ENCODE data around the gene MLX. TPM values are rescaled to one million over a fixed set of nuclear protein-coding genes. Genes with fewer than 3 reads are reported as not detected.
"Not testable (repeated sequence)": the region's sequence is repeated elsewhere in the genome, so short reads cannot be mapped to it uniquely, and the experiment has no call there.

MLX gene
- total and polyA plus RNA-seq, 2 of the 8 experiments (the other 6 are each of a cell fraction or from before 2014, with no cell fraction given) = 27.0 to 27.5 TPM

- TF ChIP-seq NRF1 (IDR thresholded peaks at IDR 0.05; ENCODE audit: low read depth, low read length) (no peak), RFX5 (IDR thresholded peaks at IDR 0.05; ENCODE audit: borderline replicate concordance, low read depth, low read length) (no peak), SP2 (IDR thresholded peaks at IDR 0.05; ENCODE audit: low read length) (no peak), CTBP2 (IDR thresholded peaks at IDR 0.05; ENCODE audit: borderline replicate concordance, insufficient read depth, insufficient read length, low read length) (no peak), SUZ12 (IDR thresholded peaks at IDR 0.05; ENCODE audit: low read length) (no peak), TAF1 (IDR thresholded peaks at IDR 0.05; ENCODE audit: low read depth, low read length) (no peak), BRCA1 (IDR thresholded peaks at IDR 0.05; ENCODE audit: low read depth, low read length) (no peak), JUND (IDR thresholded peaks at IDR 0.05; ENCODE audit: low read length) (no peak), YY1 (IDR thresholded peaks at IDR 0.05; ENCODE audit: low read depth, low read length) (no peak), USF2 (IDR thresholded peaks at IDR 0.05; ENCODE audit: low read length) (no peak)
Measured at GRCh38 chr17:42548993-42549755, 17.7 kb upstream of the MLX start (continued).

- peak within 1 kb of the TSS in 3 of 4 experiments; percentile 61 to 84 (median 74); a peak in 5 of 8 replicates for H3K4me3 ChIP-seq (ENCODE audit: extremely low read depth in 1 of 4, insufficient read depth in 2 of 4, low read depth in 3 of 4, low read length in 4 of 4)
- CTCF ChIA-PET (ENCODE audit: partially characterized antibody) = interaction anchor here (0.8 to 3.1 kb wide), 5 partner anchors 12 to 126 kb away, joined by 3 to 15 read pairs (median 7); partner anchors contain the start of genes MLX and PSMC3IP
Measured at GRCh38 chr17:42552736-42553135, 14.2 kb upstream of the MLX start, which contains the start of gene HSD17B1. HSD17B1 (plus strand) TSS chr17:42552923; CDS start chr17:42552934, 11 bp downstream.

More at GRCh38 chr17:42552736-42553135, 14.2 kb upstream of the MLX start, which contains the start of gene HSD17B1:
- not testable (repeated sequence) for H3K56ac ChIP-seq (replicated peaks; ENCODE audit: insufficient read length, low read depth, low read length); H4K20me1 ChIP-seq (replicated peaks in 1 of 2; ENCODE audit: control insufficient read depth in 1 of 2, insufficient read depth in 2 of 2, low read length in 2 of 2); H3K79me1 ChIP-seq (ENCODE audit: low read depth, low read length); H4K8ac ChIP-seq (ENCODE audit: extremely low read depth, insufficient read depth, low read length); H3K79me2 ChIP-seq (ENCODE audit: control insufficient read depth in 1 of 2, insufficient read depth in 2 of 2, low read length in 2 of 2); H2BK5ac ChIP-seq (ENCODE audit: low read depth, low read length); H3K27me3 ChIP-seq (replicated peaks in 1 of 4; ENCODE audit: control insufficient read depth in 3 of 4, extremely low read depth in 1 of 4, insufficient read depth in 3 of 4, low read length in 3 of 4); H3K27ac ChIP-seq (ENCODE audit: low read depth, low read length); H3K36me3 ChIP-seq (ENCODE audit: control insufficient read depth in 2 of 4, insufficient read depth in 4 of 4, low read length in 3 of 4); DNase-seq (ENCODE audit: low read depth in 1 of 2, low spot score in 2 of 2); H3K9ac ChIP-seq (replicated peaks in 1 of 4; ENCODE audit: extremely low read depth in 1 of 4, low read depth in 3 of 4, low read length in 3 of 4); H3K9me3 ChIP-seq (ENCODE audit: insufficient read depth in 2 of 2, low read depth in 1 of 2, low read length in 1 of 2); H2AFZ ChIP-seq (ENCODE audit: low read length); H2BK20ac ChIP-seq (ENCODE audit: low read length); H3K4ac ChIP-seq (replicated peaks; ENCODE audit: insufficient read length, low read depth, low read length); FAIRE-seq; H2BK120ac ChIP-seq (replicated peaks; ENCODE audit: low read depth, low read length); H2BK15ac ChIP-seq (ENCODE audit: low read length); H2AK5ac ChIP-seq (ENCODE audit: low read depth, low read length); H3K23ac ChIP-seq (ENCODE audit: insufficient read length); H3K18ac ChIP-seq (ENCODE audit: extremely low read depth, low read length); H3K14ac ChIP-seq (ENCODE audit: insufficient read length); H4K5ac ChIP-seq (ENCODE audit: insufficient read length, low read depth, low read length); H3K23me2 ChIP-seq (ENCODE audit: low read depth, low read length)
- H3K4me1 ChIP-seq (replicated peaks in 1 of 4; ENCODE audit: control insufficient read depth in 3 of 4, insufficient read depth in 4 of 4, low read length in 3 of 4) = peaks cover 0 to 12% (median 8%) of the 10 kb centered on the region in 4 experiments; a peak in 6 of 7 replicates
- H2BK12ac ChIP-seq (ENCODE audit: low read depth, low read length) = 0 out of 2 replicates have a peak within 1 kb of the TSS, but pooled peaks have one; percentile 17
- POLR2A ChIA-PET (ENCODE audit: partially characterized antibody) = interaction anchor here (1.5 to 2.9 kb wide), 2 partner anchors 14 to 220 kb away, joined by 3 to 15 read pairs; partner anchors contain the start of genes MLX and VPS25
- H3K4me2 ChIP-seq (ENCODE audit: insufficient read depth in 1 of 2, low read depth in 2 of 2, low read length in 2 of 2) = peak within 1 kb of the TSS; percentile 75 to 87; a peak in 3 of 4 replicates
- 96% methylated on average over 8 of the region's 15 CpGs; no CpG with 5 or more reads in 1 of the 2 experiments for WGBS, 2 experiments (ENCODE audit: extremely low coverage in 1 of 2, insufficient coverage in 1 of 2, insufficient read length in 1 of 2, insufficient replicate concordance in 2 of 2, low coverage in 1 of 2, low lambda C conversion rate in 2 of 2, missing lambda C conversion rate in 1 of 2)
- peak within 1 kb of the TSS; percentile 30 for H4K91ac ChIP-seq (replicated peaks; ENCODE audit: insufficient read length, low read length)
